ENCODE data around the gene MEGF9.
"Not testable (repeated sequence)": the region's sequence is repeated elsewhere in the genome, so short reads cannot be mapped to it uniquely, and the experiment has no call there.

DNA sequence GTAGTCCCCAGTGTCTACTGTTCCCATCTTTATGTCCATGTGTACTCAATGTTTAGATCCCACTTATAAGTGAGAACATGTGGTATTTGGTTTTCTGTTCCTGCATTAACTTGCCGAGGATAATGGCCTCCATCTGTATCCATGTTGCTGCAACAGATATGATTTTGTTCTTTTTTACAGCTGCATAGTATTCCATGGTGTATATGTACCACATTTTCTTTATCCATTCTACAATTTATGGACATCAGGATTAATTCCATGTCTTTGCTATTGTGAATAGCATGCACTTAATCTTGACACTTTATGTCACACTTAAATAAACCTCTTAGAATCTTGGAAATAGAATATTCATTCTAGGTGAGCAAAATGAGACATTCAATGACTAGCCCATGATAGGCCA, 73.4 kb downstream of the MEGF9 start:
- TF ChIP-seq, protein P1, sequence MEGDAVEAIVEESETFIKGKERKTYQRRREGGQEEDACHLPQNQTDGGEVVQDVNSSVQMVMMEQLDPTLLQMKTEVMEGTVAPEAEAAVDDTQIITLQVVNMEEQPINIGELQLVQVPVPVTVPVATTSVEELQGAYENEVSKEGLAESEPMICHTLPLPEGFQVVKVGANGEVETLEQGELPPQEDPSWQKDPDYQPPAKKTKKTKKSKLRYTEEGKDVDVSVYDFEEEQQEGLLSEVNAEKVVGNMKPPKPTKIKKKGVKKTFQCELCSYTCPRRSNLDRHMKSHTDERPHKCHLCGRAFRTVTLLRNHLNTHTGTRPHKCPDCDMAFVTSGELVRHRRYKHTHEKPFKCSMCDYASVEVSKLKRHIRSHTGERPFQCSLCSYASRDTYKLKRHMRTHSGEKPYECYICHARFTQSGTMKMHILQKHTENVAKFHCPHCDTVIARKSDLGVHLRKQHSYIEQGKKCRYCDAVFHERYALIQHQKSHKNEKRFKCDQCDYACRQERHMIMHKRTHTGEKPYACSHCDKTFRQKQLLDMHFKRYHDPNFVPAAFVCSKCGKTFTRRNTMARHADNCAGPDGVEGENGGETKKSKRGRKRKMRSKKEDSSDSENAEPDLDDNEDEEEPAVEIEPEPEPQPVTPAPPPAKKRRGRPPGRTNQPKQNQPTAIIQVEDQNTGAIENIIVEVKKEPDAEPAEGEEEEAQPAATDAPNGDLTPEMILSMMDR (IDR thresholded peaks at IDR 0.05), result not testable (repeated sequence)
- not testable (repeated sequence) for TF ChIP-seq POLR2AphosphoS5, EP300 (IDR thresholded peaks at IDR 0.05)

Measured in gastroesophageal sphincter (tissue), 3 donors.